Stimulated activated CD8-positive, alpha-beta memory T cell treated with anti-CD3 and anti-CD28 coated beads, Interleukin-2, amount 100 ng/mL, for 1 hour (primary cell): ENCODE results near the gene JAKMIP1.

Experiments
- DNase-seq, 2 donors: peaks; one replicate each; pipeline ENCODE4 v3.0.0-alpha.2; 2020; ENCODE audit warnings: low read depth in 2 of 2

JAKMIP1 gene

DNA sequence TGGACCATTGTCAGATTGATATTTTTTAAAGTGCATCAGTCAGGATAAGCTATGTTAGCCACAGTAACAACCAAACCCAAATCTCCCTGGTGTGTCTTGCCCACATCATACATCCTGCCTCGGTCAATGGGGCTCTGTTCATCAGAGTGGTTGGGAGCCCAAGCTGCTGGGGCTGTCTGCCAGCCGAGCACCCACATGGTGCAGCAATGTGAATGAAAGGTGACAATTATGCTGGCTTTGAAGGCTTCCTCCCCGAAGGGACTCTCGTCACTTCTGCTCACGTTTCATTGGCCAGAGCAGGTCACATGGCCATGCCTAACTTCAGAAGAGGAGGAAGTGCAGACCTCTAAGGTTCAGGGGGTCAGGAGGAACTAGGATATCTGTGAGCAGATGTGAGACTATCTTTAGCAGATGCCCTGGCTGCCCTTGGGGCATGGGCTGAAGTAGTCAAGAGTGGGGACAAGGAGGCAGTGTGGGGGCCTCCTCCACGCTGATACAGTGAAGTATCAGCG is 1.3 kb upstream of the JAKMIP1 start:
- DNase-seq = no peak

- DNase-seq = no peak
Measured at GRCh38 chr4:6200922-6201362, 593 bp upstream of the JAKMIP1 start.

GRCh38 chr4:6199422-6199921 is 877 bp downstream of the JAKMIP1 start:
- DNase-seq = no peak

GRCh38 chr4:6198768-6199421 is 1.5 kb downstream of the JAKMIP1 start:
- DNase-seq = no peak

DNA sequence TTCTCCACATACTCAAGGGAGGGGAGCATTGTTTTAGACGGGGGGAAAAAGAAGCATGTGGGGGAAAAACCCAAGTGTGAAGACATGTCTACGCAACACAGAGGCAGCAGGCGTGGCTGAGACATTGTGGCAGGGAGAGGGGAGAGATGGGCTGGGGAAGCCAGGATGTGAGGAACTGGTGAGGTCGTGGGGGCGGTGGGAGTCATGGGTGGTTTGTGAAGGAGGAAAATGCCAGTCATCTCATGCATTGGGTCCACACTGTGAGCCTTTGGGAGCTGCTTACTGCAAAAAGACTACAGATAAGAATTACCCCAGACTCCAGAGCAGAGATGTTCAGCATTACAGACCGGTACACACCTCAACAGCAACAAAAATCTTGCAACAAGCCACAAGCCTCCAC is 2.1 kb downstream of the JAKMIP1 start:
- no peak for DNase-seq

DNA sequence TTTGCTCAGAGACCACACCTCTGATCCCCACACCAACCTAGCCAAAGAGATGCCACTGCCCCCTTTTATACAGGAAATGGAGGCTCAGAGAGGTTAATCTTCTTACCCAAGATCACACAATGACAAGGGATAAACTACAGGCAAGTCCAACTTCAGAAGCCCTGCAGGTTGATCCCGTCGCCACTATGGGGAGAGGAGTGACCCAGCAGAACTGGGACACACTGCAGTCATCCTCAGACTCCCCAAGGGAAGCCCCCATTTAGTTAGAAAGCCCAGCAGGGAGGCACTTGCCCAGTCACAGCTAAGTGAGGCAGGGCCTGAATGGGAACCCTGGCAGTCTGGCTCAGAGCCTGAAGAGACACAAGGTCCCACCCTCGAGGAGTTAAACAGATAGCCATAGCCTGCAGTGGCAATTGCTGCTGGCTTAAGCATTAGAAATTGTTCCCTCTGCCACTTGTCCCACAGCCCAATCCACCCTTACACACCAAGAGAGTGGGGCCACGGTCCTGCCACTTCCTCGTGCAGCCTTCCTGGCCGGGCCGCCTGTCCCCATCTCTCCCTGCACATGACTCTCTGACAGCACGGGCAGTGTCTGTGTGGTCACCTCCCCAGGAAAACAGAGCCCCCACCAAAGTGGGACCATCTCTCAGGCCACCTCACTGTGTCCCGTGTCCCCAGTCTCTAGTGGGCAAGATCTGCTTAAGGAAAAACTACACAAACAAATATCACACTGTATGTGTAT is 2.7 kb downstream of the JAKMIP1 start:
- no peak for DNase-seq

GRCh38 chr4:6196871-6197270 is 3.5 kb downstream of the JAKMIP1 start:
- DNase-seq = no peak

DNA sequence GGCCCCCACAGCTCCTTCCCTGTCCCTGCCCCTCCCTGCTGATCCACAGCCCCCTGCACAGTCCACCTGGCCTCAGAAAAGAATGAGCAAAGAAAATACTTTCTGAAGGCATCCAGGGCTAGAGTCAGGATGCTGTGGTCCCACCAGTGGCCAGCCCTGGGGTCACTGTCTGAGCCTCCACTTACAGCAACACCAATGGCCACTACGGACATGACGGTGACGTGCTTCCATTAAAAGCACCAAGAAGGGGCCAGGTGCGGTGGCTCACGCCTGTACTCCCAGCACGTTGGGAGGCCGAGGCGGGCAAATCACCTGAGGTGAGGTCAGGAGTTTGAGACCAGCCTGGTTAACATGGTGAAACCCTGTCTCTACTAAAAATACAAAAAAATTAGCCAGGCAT is 4.0 kb downstream of the JAKMIP1 start:
- no peak for DNase-seq

DNA sequence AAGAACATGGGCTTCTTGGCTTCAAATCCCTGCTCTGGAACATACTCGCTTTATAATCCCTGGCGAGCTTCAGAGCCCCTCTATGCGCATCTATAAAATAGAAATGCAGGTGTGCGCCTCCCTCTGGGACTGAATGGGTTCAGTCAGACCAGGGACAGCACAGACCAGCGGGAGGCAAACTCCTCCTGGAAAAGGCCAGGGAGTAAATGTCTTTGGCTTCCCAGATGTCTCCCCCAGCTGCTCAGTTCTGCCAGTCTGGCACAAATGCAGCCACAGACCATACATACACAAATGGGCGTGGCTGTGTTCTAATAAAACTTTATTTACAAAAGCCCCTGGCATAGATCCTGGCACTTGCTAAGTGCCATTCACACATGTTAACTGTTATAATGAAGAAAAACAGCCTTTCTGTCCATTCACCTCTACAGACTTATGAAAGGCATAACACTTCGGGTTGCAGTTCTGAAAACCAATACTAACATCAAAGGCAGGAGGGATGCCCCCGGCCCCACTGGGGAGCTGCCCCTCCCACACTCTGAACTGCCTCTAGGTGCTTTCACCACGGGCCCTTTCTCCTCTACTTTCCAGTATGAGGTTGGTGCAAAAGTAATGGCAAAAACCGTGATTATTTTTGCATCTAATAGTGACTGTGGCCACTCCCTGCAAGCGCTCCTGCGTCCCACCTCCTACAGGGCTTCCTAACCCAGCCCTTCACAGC is 4.6 kb downstream of the JAKMIP1 start:
- no peak for DNase-seq

DNA sequence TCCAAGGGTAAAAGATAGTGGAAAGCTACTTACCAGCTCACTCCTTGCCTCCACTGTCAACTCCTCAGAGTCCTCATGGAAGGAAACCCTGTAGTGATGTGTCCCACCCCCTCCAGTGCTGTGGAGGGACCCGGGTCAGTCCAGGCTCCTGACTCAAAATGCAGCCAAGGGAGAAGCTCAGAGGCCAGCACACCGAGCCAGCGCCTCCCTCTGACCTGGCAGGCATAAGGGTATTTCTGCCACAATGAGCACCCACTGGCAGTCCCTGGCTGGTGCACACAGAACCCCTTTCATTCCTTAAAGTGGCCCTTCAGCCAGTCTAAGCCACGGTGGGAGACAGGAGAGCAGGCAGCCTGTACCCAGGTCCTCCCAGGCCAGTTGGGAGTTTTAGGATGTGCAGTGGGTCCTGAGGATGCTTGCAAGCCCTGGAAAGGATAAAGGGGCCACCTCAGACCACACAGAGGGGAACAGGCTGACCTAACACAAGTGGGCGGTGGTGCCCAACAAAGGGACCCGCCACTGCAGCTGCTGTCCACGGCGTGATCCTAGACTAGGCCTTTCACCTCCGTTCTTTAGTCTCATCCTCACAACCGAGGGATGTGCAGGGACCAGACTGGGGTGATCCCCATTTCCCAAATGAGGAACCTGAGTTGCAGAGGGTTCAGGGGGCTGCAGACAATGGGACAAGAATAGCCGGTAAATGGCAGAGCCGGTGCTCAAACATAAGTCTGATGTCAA is 5.7 kb downstream of the JAKMIP1 start:
- no peak for DNase-seq

DNA sequence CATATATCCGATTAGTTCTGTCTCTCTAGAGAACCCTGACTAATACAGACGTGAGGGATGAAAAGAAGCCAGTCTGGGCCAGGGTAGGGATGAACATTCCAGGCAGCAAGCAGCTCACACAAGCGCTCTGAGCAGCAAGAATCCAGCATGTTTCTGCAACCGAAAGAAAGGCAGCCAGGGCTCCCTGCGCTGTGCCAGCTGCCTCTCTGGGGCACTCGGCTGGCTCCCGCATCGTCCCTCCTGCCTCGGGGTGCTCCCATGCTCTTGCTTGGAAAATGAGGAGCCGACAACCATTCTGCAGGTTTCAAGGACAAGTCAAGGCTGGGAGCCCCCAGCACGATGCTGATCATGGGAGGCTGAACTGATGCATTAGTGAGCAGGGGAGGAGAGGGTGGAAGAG is 7.0 kb downstream of the JAKMIP1 start:
- no peak for DNase-seq

- DNase-seq = no peak
Measured at GRCh38 chr4:6192245-6192644, 8.1 kb downstream of the JAKMIP1 start.

- DNase-seq = no peak
Measured at GRCh38 chr4:6191448-6192130, 8.8 kb downstream of the JAKMIP1 start.

DNA sequence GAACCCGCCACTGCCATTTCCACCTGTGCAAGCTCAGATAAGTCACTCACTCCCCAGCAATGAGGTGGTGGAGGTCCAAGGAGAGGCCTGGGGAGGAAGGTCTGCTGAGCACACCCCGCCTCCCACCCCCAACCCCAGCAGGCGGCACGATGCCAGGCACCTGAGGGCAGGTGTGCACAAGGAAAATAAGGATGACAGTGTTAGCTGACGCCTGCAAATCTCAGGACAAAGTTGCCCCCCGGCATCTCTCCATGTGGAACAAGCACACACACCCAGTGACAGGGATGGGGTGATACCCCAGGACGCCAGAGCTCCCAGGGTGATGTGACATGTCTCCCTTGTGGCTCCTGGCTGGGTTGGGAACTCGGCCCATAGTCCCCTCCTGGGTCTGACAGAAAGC is 9.9 kb downstream of the JAKMIP1 start:
- DNase-seq = no peak

DNA sequence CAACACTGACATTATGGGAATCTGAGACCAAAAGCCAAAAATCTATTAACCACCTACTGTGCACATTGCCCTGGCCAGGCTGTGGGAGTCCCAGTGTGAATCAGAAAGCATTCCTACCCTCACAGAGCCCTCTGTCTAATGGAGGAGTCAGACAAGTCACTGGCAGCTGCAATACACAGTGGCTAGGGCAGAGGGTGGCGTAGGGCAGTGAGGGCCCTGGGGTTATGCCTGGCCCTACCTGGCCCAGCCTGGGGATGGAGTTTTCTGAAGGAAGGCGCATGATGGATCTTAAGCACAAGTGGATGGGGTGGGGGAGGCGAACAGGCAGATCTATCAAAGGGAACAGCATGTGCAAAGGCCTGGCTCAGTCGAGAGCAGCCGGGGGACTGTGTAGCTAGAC is 10.8 kb downstream of the JAKMIP1 start:
- DNase-seq = no peak

DNA sequence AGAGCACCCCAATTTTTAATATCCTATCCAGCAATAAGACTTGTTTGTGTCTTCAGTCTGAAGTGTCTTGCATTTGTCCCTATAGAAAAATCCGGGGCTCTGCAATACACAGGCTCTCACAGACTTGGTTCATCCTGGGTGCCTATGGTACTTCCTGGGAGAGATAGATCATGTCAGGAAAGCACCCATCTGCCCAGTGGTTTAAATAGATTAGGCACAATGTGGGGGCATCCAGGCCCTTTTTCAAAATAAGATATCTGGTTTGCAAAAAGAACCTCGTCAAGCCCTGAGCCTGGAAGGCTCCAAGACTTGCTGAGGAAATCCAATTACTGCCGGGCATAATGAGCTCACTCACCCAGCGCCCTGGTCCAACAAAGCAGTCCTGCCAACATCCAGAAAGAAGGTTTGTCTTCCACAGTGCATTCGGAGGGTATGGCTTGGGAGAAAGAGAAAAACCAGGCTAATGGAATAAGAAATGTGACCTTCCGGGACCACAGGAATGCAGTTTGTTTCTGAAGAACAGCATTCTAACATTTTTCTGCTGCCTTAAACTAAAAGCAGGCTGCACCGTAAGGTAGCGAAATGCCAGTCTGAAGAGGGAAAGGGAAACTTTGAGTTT is 11.6 kb downstream of the JAKMIP1 start:
- DNase-seq = no peak

- no peak for DNase-seq
Measured at GRCh38 chr4:6184169-6184568, 16.2 kb downstream of the JAKMIP1 start.

GRCh38 chr4:6183740-6184139 is 16.6 kb downstream of the JAKMIP1 start:
- DNase-seq = no peak

GRCh38 chr4:6182376-6183280 is 17.7 kb downstream of the JAKMIP1 start:
- no peak for DNase-seq
